Transverse colon (tissue), 3 donors: Measurements from ENCODE around the gene CDKN2C.

Experiments
- CTCF ChIP-seq, 5 experiments: fragments of 200-600 bp in 3 of 5; fragments of 450-650 bp in 2 of 5; sonication (generic) in 3 of 5; IDR thresholded peaks; 1 replicate in 2 of 5; 2 replicates in 3 of 5; pipeline ENCODE4 v1.5.1; 2016 to 2017; ENCODE audit warnings: antibody characterized with exemption in 5 of 5, inconsistent platforms in 3 of 5, mild to moderate bottlenecking in 2 of 5, moderate library complexity in 1 of 5
- EP300 ChIP-seq: sonication (generic); formaldehyde crosslinking; IDR thresholded peaks from one replicate; pipeline ENCODE4 v1.6.1; 2017; ENCODE audit warnings: antibody characterized with exemption, low read depth

- TF ChIP-seq EP300 (no peak), CTCF (IDR thresholded peaks at IDR 0.05) (peak; percentile 25 to 76 (median 33))
These were observed 9.9 kb upstream of the CDKN2C start, which contains the start of gene FAF1 for GRCh38 chr1:50959913-50960844.
